Astrocyte (in vitro differentiated cells and primary cell): ENCODE results near the gene TRIO.

Experiments used
- CTCF ChIP-seq: IDR thresholded peaks from 2 replicates; pipeline ENCODE4 v1.5.1; 2011; ENCODE audit warnings: low read depth, mild to moderate bottlenecking, inconsistent platforms, low read length, moderate library complexity; ENCODE audit not compliant: insufficient read depth
- EZH2 ChIP-seq: IDR thresholded peaks from 2 replicates; pipeline ENCODE4 v1.6.1; 2012; ENCODE audit warnings: mild to moderate bottlenecking, low read length, inconsistent platforms; ENCODE audit not compliant: insufficient read depth

- TF ChIP-seq EZH2 (no peak), CTCF (no peak)
Observed at GRCh38 chr5:14379739-14380497, 236.8 kb downstream of the TRIO start.
